WTC11 (cell line): ENCODE data around the gene TNFAIP2. TPM values are rescaled to one million over a fixed set of nuclear protein-coding genes. Genes with fewer than 3 reads are reported as not detected.
"Not testable (repeated sequence)": the region's sequence is repeated elsewhere in the genome, so short reads cannot be mapped to it uniquely, and the experiment has no call there.

Source experiments
- ATAC-seq: fragments of 200-7000 bp; cut with Tn5 transposase; 2 replicates; pipeline ENCODE4 v1.10.0; 2021; ENCODE audit warnings: mild to moderate bottlenecking, moderate library complexity
- CTCF ChIA-PET: fragments of 300-600 bp; sonication (Branson Sonifier 250); formaldehyde crosslinking; loops from one replicate; lab custom pipeline; 2021; ENCODE audit warnings: antibody characterized with exemption; lab: Charles Lee
- POLR2A ChIA-PET: fragments of 350-600 bp; sonication (Branson Sonifier 250); formaldehyde crosslinking; loops from one replicate; lab custom pipeline; 2021; ENCODE audit warnings: antibody characterized with exemption; lab: Charles Lee
- DNase-seq: peaks from one replicate; pipeline ENCODE4 v3.0.0; 2021; ENCODE audit warnings: low spot score
- H3K27ac Mint-ChIP-seq: 2 replicates; pipeline ENCODE4 v1.8.0; 2021; ENCODE audit warnings: mixed read lengths
- H3K27me3 Mint-ChIP-seq: 2 replicates; pipeline ENCODE4 v1.8.0; 2021; ENCODE audit warnings: low read depth, mild to moderate bottlenecking, moderate library complexity, mixed read lengths
- H3K36me3 Mint-ChIP-seq: 2 replicates; pipeline ENCODE4 v1.8.0; 2021; ENCODE audit warnings: mixed read lengths
- H3K4me1 Mint-ChIP-seq: 2 replicates; pipeline ENCODE4 v1.8.0; 2022; ENCODE audit warnings: mixed read lengths
- H3K4me3 Mint-ChIP-seq: 2 replicates; pipeline ENCODE4 v1.8.0; 2021; ENCODE audit warnings: mild to moderate bottlenecking, moderate library complexity, mixed read lengths
- H3K9me3 Mint-ChIP-seq: 2 replicates; pipeline ENCODE4 v1.8.0; 2021; ENCODE audit warnings: mixed read lengths
- AR ChIP-seq: fragments of 250-450 bp; sonication (Bioruptor Pico); IDR thresholded peaks from 2 replicates; pipeline ENCODE4 v1.9.0; 2021; ENCODE audit warnings: mild to moderate bottlenecking
- ATF1 ChIP-seq: sonication (generic); formaldehyde crosslinking; IDR thresholded peaks from 2 replicates; pipeline ENCODE4 v1.8.1; 2023; ENCODE audit warnings: mild to moderate bottlenecking, moderate library complexity, missing genetic modification reagents
- ATF2 ChIP-seq: sonication (generic); formaldehyde crosslinking; IDR thresholded peaks from 2 replicates; pipeline ENCODE4 v1.8.1; 2022; ENCODE audit warnings: low read depth, missing genetic modification reagents, borderline replicate concordance
- ATF6 ChIP-seq: sonication (generic); formaldehyde crosslinking; IDR thresholded peaks from 2 replicates; pipeline ENCODE4 v1.8.1; 2023; ENCODE audit warnings: mild to moderate bottlenecking, missing genetic modification reagents
- CREM ChIP-seq: sonication (generic); formaldehyde crosslinking; IDR thresholded peaks from 2 replicates; pipeline ENCODE4 v1.8.1; 2022; ENCODE audit warnings: mild to moderate bottlenecking, missing genetic modification reagents, moderate library complexity
- CTCF ChIP-seq: fragments of 200-600 bp; IDR thresholded peaks from 2 replicates; pipeline ENCODE4 v1.8.0; 2022; ENCODE audit warnings: antibody characterized with exemption
- FOXK1 ChIP-seq: sonication (generic); formaldehyde crosslinking; IDR thresholded peaks from 2 replicates; pipeline ENCODE4 v1.8.0; 2022; ENCODE audit warnings: mild to moderate bottlenecking, moderate library complexity, missing genetic modification reagents
- FOXP1 ChIP-seq: sonication (generic); formaldehyde crosslinking; IDR thresholded peaks from 2 replicates; pipeline ENCODE4 v1.8.0; 2022; ENCODE audit warnings: missing genetic modification reagents, mild to moderate bottlenecking, moderate library complexity, borderline replicate concordance
- FOXP4 ChIP-seq: sonication (generic); formaldehyde crosslinking; IDR thresholded peaks from 2 replicates; pipeline ENCODE4 v1.8.0; 2022; ENCODE audit warnings: mild to moderate bottlenecking, missing genetic modification reagents
- GTF2I ChIP-seq: fragments of 250-450 bp; sonication (Bioruptor Pico); conservative IDR thresholded peaks from 2 replicates; pipeline ENCODE4 v1.4.0; 2021; ENCODE audit warnings: mild to moderate bottlenecking
- JUN ChIP-seq: sonication (generic); formaldehyde crosslinking; IDR thresholded peaks from 2 replicates; pipeline ENCODE4 v1.8.0; 2023; ENCODE audit warnings: mild to moderate bottlenecking, missing genetic modification reagents
- MAX ChIP-seq: sonication (generic); formaldehyde crosslinking; IDR thresholded peaks from 2 replicates; pipeline ENCODE4 v1.8.0; 2022; ENCODE audit warnings: mild to moderate bottlenecking, missing genetic modification reagents
- OVOL2 ChIP-seq: fragments of 250-450 bp; sonication (Bioruptor Pico); IDR thresholded peaks from 2 replicates; pipeline ENCODE4 v1.9.0; 2021; ENCODE audit warnings: mild to moderate bottlenecking, borderline replicate concordance
- SP1 ChIP-seq: sonication (generic); formaldehyde crosslinking; conservative IDR thresholded peaks from 2 replicates; pipeline ENCODE4 v1.8.1; 2022; ENCODE audit warnings: missing genetic modification reagents
- ZNF317 ChIP-seq: sonication (generic); formaldehyde crosslinking; IDR thresholded peaks from 2 replicates; pipeline ENCODE4 v1.8.1; 2023; ENCODE audit warnings: low read depth, mild to moderate bottlenecking, moderate library complexity, missing genetic modification reagents, borderline replicate concordance
- ZNF425 ChIP-seq: fragments of 250-450 bp; sonication (Bioruptor Pico); conservative IDR thresholded peaks from 2 replicates; pipeline ENCODE4 v1.9.0; 2021; ENCODE audit warnings: mild to moderate bottlenecking
- total RNA-seq: library from RNA; stranded (reverse); gene quantifications from 3 replicates; pipeline ENCODE4 v1.2.3, GENCODE V29; 2021

The TNFAIP2 gene
- total RNA-seq, 1 experiment from 2014 or later, result 24.1 TPM

GRCh38 chr14:103172921-103173320 is 49.7 kb downstream of the TNFAIP2 start:
- Mint-ChIP-seq H3K27ac (no peak overlapping the region), H3K27me3 (peaks cover 30% of the 10 kb centered on the region), H3K9me3 (peaks cover 73% of the 10 kb centered on the region), H3K4me3 (no peak overlapping the region), H3K4me1 (no peaks in the 10 kb centered on the region), H3K36me3 (peaks cover 51% of the 10 kb centered on the region)
- ChIA-PET CTCF (interaction anchor here (1.3 kb wide), 1 partner anchor 68 kb away, joined by 5 read pairs; no protein-coding TSS in a partner anchor), POLR2A (no interaction called here)
- DNase-seq (no peak), ATAC-seq (no peak)
- TF ChIP-seq ATF6 (CRISPR knock-in tag) (no peak), GTF2I (CRISPR knock-in tag) (no peak), CREM (CRISPR knock-in tag) (no peak), SP1 (CRISPR knock-in tag) (no peak), AR (CRISPR knock-in tag) (no peak), JUN (CRISPR knock-in tag) (no peak)

- H3K27ac Mint-ChIP-seq, CTCF ChIA-PET, DNase-seq, ATAC-seq, H3K4me3 Mint-ChIP-seq, POLR2A ChIA-PET, H3K4me1 Mint-ChIP-seq: not testable (repeated sequence)
- Mint-ChIP-seq H3K27me3 (peaks cover 30% of the 10 kb centered on the region), H3K36me3 (peaks cover 51% of the 10 kb centered on the region), H3K9me3 (peaks cover 65% of the 10 kb centered on the region)
Measured at GRCh38 chr14:103173887-103174286, 50.6 kb downstream of the TNFAIP2 start.

GRCh38 chr14:103176176-103176575 is 52.9 kb downstream of the TNFAIP2 start:
- POLR2A ChIA-PET, H3K4me3 Mint-ChIP-seq, H3K4me1 Mint-ChIP-seq, DNase-seq, H3K27ac Mint-ChIP-seq, ATAC-seq: not testable (repeated sequence)
- H3K27me3 Mint-ChIP-seq, result peaks cover 22% of the 10 kb centered on the region
- CTCF ChIA-PET, result interaction anchor here (1.0 kb wide), 1 partner anchor 71 kb away, joined by 3 read pairs; no protein-coding TSS in a partner anchor
- H3K9me3 Mint-ChIP-seq, result peaks cover 49% of the 10 kb centered on the region
- H3K36me3 Mint-ChIP-seq, result peaks cover 38% of the 10 kb centered on the region

GRCh38 chr14:103177376-103177775 is 54.1 kb downstream of the TNFAIP2 start:
- DNase-seq (no peak), ATAC-seq (no peak)
- POLR2A ChIA-PET, result no interaction called here
- Mint-ChIP-seq H3K4me3 (no peak overlapping the region), H3K36me3 (peaks cover 31% of the 10 kb centered on the region), H3K4me1 (no peaks in the 10 kb centered on the region), H3K27ac (no peak overlapping the region), H3K27me3 (peaks cover 22% of the 10 kb centered on the region), H3K9me3 (peaks cover 37% of the 10 kb centered on the region)
- CTCF ChIA-PET, result no interaction called here
- TF ChIP-seq ZNF317 (CRISPR knock-in tag) (no peak), CTCF (no peak), ATF1 (CRISPR knock-in tag) (no peak), FOXP4 (no peak), FOXP1 (CRISPR knock-in tag) (no peak), ATF2 (CRISPR knock-in tag) (no peak), FOXK1 (CRISPR knock-in tag) (no peak), ZNF425 (CRISPR knock-in tag) (no peak), OVOL2 (CRISPR knock-in tag) (no peak), MAX (CRISPR knock-in tag) (no peak)
